SIG-M5 treated with dmso at 0.1 percent for 504 hours (cell line): ENCODE data around the gene STAM2.

Source experiments
- DNase-seq: peaks from one replicate; lab custom pipeline; 2025; ENCODE audit not compliant: unreplicated experiment; lab: John Stamatoyannopoulos, UW

The STAM2 gene

GRCh38 chr2:152075461-152076050 is 100.0 kb downstream of the STAM2 start:
- DNase-seq: no peak

GRCh38 chr2:152072011-152072410 is 103.6 kb downstream of the STAM2 start:
- DNase-seq: no peak

GRCh38 chr2:152071518-152071917 is 104.0 kb downstream of the STAM2 start:
- DNase-seq: no peak

- peak; percentile 19 for DNase-seq
Observed at GRCh38 chr2:152071092-152071491, 104.5 kb downstream of the STAM2 start.

- no peak for DNase-seq
Observed at GRCh38 chr2:152068226-152068625, 107.3 kb downstream of the STAM2 start.

- DNase-seq: no peak
Observed at GRCh38 chr2:152067823-152068222, 107.7 kb downstream of the STAM2 start.
